ENCODE data around the gene DST.

The DST gene

DNA sequence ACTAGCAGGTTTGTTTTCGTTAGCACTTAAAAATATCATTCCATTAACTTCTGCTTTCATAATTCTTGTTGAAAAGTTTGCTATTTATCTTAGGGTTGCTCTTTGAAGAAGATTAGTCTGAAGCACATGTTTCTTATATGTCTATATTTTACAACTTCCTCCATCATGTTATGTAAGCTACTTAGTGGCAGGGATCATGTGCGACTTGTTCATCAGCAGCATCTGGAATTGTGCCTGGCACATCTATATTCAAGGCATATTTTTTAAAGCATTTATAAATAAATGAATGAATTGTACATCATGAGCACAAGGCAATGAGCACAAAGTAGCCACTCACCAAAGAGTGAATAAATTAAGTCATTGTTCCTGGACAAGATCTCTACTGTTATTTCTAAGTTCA lies 208.1 kb downstream of the DST start:
- DNase-seq (ENCODE audit: low read depth) = no peak

DNA sequence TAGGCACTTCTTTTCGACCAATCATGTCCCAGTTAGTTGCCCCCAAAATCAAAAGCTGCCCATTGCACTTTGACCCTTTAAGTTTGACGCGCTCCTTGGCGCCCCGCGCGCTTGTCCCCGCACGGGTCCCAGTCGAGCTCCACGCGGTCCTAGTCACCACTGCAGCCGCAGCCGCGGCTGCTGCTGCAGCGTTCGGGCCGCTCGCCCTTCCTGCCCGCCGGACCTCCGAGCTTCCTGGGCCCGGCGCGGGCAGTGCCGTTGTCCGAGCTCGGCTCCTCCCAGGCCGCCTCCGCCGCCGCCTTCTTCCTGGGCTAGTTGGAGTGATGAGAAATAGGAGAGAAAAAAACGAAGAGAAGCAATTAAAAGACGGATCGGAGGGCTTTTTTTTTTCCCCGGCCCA lies 209.6 kb downstream of the DST start:
- DNase-seq (ENCODE audit: low read depth) = no peak

DNA sequence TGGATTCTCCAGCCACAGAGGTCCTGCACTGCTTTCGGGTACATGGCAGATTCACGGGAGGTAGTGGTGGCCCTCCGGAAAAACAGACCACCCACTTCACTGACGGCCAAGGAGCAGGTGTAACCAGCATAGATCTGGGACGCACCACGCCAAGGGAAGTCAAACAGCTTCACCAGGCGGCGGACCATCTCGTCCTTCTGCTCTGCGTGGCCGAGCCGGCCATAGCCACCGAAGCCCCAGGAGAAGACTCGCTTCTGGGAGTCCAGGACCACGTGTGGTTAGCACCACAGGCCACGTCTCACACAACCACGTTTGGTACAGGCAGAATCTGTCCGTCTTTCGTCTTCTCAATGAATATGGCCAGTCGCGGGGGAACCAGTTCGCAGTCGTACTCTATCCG lies 210.5 kb downstream of the DST start:
- DNase-seq (ENCODE audit: low read depth) = no peak

DNA sequence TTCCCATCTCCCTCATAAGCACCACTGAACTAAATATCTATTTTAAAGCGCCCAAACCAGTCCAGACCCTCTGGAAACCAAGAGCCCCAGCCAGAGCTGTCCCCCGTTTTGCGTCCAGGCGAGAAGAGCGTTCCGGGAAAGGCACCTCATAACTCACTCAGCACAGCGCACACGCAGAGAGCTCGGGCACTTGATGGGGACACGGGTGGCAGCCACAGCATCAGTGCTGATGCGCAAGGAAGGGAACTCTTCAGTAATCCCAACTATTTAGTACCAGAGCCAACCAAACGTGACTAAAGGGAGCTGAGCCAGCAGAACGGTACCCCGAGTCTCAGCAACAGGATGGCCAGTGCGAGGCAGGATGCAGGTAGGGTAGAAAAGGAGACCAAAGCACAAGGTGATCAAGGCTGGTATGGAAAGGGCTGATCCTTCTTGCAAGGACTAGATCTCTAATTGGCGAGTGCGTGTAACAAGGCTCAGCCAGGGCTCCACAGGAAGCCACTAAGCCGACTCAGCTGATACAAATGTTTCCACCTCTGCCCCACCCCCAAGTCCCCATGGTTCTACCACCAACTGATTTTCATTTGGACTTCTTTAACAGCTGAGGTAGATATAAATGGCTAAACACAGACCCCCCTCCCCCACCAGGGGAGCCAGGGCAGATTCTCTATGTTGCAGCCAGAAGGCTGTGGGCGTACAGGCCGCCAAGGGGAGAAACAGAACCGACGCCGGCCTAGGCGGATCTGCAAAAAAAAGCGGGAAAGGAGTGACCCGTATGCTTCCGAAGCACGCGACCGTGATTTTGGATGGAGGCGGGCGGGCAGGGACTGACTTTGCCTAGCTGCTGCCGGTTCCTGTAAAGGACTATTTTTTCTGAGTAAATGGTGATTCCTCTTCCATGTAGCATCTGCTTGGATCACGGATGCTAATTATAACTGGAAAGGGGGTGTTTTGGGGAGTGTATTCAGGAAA lies 211.8 kb downstream of the DST start:
- no peak for DNase-seq (ENCODE audit: low read depth)

DNA sequence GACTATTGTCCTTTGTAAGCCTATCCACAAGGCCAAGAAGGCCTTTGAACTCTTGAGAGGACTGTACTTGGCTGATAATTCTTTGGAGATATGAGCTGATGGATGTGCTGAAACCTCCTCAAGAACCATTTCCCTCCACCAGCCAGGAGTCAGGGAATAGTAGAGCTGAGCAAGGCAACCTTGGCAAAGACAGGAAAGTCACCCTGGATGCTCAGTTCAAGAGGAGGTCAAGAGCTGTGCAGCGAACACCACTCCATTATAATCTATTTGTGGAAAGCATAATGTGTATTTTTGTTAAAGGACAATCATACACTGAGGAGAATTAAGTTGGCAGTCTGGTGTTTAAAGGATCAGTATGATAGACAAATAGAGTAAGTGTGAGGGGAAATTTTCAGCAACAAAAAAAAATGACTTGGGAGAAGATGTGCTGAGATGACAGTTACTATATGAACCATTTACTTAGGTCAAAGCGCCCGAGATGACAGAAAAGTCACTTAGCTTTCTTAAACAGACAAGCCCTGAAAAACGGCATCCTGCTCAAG lies 218.1 kb downstream of the DST start:
- no peak for DNase-seq (ENCODE audit: low read depth)

DNA sequence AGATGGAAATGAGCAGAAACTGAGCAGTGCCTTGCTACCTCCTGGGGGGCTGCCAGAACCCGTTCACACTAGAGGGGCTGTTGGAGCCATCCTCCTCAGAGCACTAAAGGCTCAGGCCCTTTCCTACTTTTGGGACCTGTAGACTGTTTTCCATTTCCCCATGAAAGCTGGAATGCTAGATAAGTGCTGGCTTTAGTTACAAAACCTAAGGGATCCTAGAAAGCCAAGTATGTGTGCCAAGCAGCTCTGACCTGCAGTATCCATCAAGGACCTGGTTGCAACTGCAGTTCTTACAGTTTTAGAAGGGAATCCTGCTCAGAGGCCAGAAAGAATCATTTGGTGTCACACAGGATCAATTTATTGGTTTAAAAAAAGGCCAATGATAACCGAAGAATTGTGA lies 218.6 kb downstream of the DST start:
- no peak for DNase-seq (ENCODE audit: low read depth)

DNA sequence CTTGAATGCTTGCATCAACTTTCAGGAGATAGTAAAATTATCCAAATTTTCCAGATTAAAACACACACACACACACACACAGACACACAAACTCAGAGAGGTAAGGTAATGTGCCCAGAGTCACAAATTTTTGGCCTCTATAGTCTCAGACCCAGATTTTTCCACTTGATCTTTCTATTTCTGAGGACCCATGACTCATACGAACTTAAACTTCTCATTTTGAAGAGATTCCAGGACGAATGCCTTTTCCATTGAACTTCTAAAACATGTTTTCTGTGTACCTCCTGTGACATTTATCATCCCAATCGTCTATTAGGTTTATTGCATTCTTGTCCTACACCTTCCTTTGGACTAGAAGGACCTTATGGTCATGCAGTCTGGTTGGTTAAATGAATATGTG lies 222.4 kb downstream of the DST start:
- no peak for DNase-seq (ENCODE audit: low read depth)

DNA sequence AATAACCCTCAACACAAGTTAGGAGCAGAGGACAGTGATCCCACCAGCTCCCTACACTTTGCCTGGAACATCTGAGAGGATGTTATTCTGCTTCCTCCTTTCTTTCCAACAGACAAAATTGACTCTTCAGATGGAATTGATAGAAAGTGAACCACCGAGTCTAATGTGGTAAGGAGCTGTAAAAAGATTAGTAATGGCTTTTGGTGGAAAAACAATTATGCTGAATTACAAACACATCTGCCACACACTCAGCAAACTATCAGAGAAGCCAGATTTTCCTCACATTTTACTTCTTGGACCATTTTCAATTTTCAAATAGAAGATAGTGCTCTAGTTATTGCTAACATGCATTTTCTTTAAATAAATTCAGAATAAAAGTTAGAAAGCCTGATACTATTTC lies 223.5 kb downstream of the DST start:
- no peak for DNase-seq (ENCODE audit: low read depth)

DNA sequence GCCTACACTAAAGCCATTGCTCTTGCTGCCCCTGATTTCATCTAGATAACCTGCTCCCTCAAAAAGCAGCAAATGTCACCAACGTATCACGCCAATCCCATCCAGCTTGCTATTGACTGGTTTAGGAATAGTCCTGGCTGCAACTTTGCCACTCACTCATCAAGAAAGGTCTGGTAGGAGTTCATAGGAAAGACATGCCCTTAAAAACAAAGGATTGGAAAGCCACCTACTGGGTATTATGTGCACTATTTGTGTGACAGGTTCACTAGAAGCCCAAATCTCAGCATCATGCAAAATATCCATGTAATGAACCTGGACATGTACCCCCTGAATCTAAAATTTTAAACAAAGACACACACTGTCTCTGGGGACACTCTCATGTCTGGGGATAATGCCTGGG lies 224.9 kb downstream of the DST start:
- no peak for DNase-seq (ENCODE audit: low read depth)

DNA sequence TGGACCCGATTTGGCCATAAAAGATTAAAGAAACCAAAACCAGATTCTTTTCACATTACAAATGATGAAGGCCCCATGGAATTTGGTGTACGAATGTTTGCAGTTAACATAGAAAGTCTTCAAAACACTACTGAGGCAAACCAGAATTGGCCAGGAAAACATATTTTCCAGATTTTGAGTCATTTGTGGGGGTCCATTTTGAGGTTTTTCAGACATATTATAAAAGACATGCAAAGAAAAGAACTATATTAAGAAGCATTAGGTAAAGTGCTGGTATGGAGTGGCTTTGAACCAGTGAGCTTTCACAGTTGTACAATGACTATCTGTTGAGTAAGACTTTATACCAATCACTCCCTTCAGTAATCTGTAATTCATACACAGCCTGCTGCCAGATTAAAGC lies 226.4 kb downstream of the DST start:
- peak; percentile 17 for DNase-seq (ENCODE audit: low read depth)

DNA sequence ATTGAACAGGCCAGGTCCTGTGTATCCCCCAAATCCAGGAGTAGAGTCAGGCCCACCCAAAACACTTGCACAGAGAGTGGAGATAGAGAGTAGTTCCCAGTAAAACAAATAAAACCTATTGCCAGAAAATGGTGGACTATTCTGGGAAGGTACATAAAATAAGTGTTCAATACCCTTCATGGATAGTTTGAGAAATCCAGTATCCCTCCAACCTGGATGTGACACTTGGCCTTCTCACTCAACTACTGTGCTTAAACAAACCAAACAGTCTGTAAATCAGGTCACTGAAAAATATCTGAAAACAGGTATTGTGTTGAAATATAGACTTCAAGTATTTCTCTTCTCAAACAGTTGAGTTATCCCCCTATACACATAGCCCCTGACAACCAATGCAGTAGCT lies 233.7 kb downstream of the DST start:
- DNase-seq (ENCODE audit: low read depth) = no peak
